ENCODE data around the gene TRAF3IP1.

Gene TRAF3IP1

GRCh38 chr2:238406221-238406997, 86.1 kb downstream of the TRAF3IP1 start:
- no peaks in the 10 kb centered on the region for H3K9me2 ChIP-seq (replicated peaks; ENCODE audit: control insufficient read depth, low read length)
- H4K20me1 ChIP-seq (ENCODE audit: control insufficient read depth, insufficient read depth, low read depth, low read length) = no peaks in the 10 kb centered on the region
- H3K4me1 ChIP-seq (ENCODE audit: control insufficient read depth, low read length) = no peaks in the 10 kb centered on the region
- no peak overlapping the region for H3K4me2 ChIP-seq (ENCODE audit: low read length)
- no peaks in the 10 kb centered on the region for H3K27me3 ChIP-seq (ENCODE audit: control insufficient read depth, low read length)
- no peaks in the 10 kb centered on the region for H3K36me3 ChIP-seq (ENCODE audit: control insufficient read depth, low read length)
- H3K4me3 ChIP-seq (ENCODE audit: low read length) = no peak overlapping the region
- no peaks in the 10 kb centered on the region for H3F3A ChIP-seq (ENCODE audit: control insufficient read depth, insufficient read depth)
- no peak for TF ChIP-seq EZH2phosphoT487 (IDR thresholded peaks at IDR 0.05; ENCODE audit: borderline replicate concordance, low read length)
- no peak for TF ChIP-seq CTCF (IDR thresholded peaks at IDR 0.05; ENCODE audit: low read depth, low read length, poor library complexity, severe bottlenecking)
- H3K9me3 ChIP-seq (ENCODE audit: control insufficient read depth, insufficient read depth, low read length) = no peaks in the 10 kb centered on the region
- H3K27ac ChIP-seq (ENCODE audit: low read depth, low read length) = no peak overlapping the region
- no peaks in the 10 kb centered on the region for H3K79me2 ChIP-seq (ENCODE audit: control insufficient read depth, low read length)

GRCh38 chr2:238406998-238407285, 86.6 kb downstream of the TRAF3IP1 start:
- Histone ChIP-seq H3K79me2 (ENCODE audit: control insufficient read depth, low read length) (no peaks in the 10 kb centered on the region), H3K9me3 (ENCODE audit: control insufficient read depth, insufficient read depth, low read length) (no peaks in the 10 kb centered on the region), H3K4me2 (ENCODE audit: low read length) (no peak overlapping the region), H3K36me3 (ENCODE audit: control insufficient read depth, low read length) (no peaks in the 10 kb centered on the region), H4K20me1 (ENCODE audit: control insufficient read depth, insufficient read depth, low read depth, low read length) (no peaks in the 10 kb centered on the region), H3K27ac (ENCODE audit: low read depth, low read length) (no peak overlapping the region), H3K4me3 (ENCODE audit: low read length) (no peak overlapping the region), H3K4me1 (ENCODE audit: control insufficient read depth, low read length) (no peaks in the 10 kb centered on the region), H3K9me2 (replicated peaks; ENCODE audit: control insufficient read depth, low read length) (no peaks in the 10 kb centered on the region), H3K27me3 (ENCODE audit: control insufficient read depth, low read length) (no peaks in the 10 kb centered on the region), H3F3A (ENCODE audit: control insufficient read depth, insufficient read depth) (no peaks in the 10 kb centered on the region)
- TF ChIP-seq EZH2phosphoT487 (IDR thresholded peaks at IDR 0.05; ENCODE audit: borderline replicate concordance, low read length) (no peak), CTCF (IDR thresholded peaks at IDR 0.05; ENCODE audit: low read depth, low read length, poor library complexity, severe bottlenecking) (no peak)

- Histone ChIP-seq H3K36me3 (ENCODE audit: control insufficient read depth, low read length) (no peaks in the 10 kb centered on the region), H3K27ac (ENCODE audit: low read depth, low read length) (no peak overlapping the region), H3K4me3 (ENCODE audit: low read length) (no peak overlapping the region), H3K27me3 (ENCODE audit: control insufficient read depth, low read length) (no peaks in the 10 kb centered on the region), H3K4me1 (ENCODE audit: control insufficient read depth, low read length) (no peaks in the 10 kb centered on the region), H3K79me2 (ENCODE audit: control insufficient read depth, low read length) (no peaks in the 10 kb centered on the region), H3K9me2 (replicated peaks; ENCODE audit: control insufficient read depth, low read length) (no peaks in the 10 kb centered on the region), H3F3A (ENCODE audit: control insufficient read depth, insufficient read depth) (no peaks in the 10 kb centered on the region), H4K20me1 (ENCODE audit: control insufficient read depth, insufficient read depth, low read depth, low read length) (no peaks in the 10 kb centered on the region), H3K9me3 (ENCODE audit: control insufficient read depth, insufficient read depth, low read length) (no peaks in the 10 kb centered on the region), H3K4me2 (ENCODE audit: low read length) (no peak overlapping the region)
- TF ChIP-seq EZH2phosphoT487 (IDR thresholded peaks at IDR 0.05; ENCODE audit: borderline replicate concordance, low read length) (no peak), CTCF (IDR thresholded peaks at IDR 0.05; ENCODE audit: low read depth, low read length, poor library complexity, severe bottlenecking) (no peak)
These were observed 87.2 kb downstream of the TRAF3IP1 start for GRCh38 chr2:238407566-238407965.
